HepG2 (cell line): Measurements from ENCODE around the gene IL11RA. TPM values are rescaled to one million over a fixed set of nuclear protein-coding genes. Genes with fewer than 3 reads are reported as not detected.

Experiments
- ADNP ChIP-seq: sonication (generic); formaldehyde crosslinking; IDR thresholded peaks from 2 replicates; pipeline ENCODE4 v1.4.0; 2020; ENCODE audit warnings: missing genetic modification reagents
- CBX2 ChIP-seq, 2 experiments: fragments of 200-600 bp in 1 of 2; sonication (generic); formaldehyde crosslinking in 1 of 2; IDR thresholded peaks; 2 replicates each; pipeline versions ENCODE4 v1.7.0 to v1.8.1; 2018 to 2022; ENCODE audit warnings: low read depth in 2 of 2, low read length in 1 of 2, mild to moderate bottlenecking in 1 of 2, missing genetic modification reagents in 1 of 2
- FOXK1 ChIP-seq: sonication (generic); formaldehyde crosslinking; IDR thresholded peaks from 2 replicates; pipeline ENCODE4 v1.4.0; 2020; ENCODE audit warnings: low read depth, missing genetic modification reagents, borderline replicate concordance
- HBP1 ChIP-seq: IDR thresholded peaks from 2 replicates; pipeline ENCODE4 v1.6.1; 2016; ENCODE audit warnings: low read depth, control low read depth
- HNF4A ChIP-seq: sonication (generic); formaldehyde crosslinking; IDR thresholded peaks from 2 replicates; pipeline ENCODE4 v1.4.0; 2020; ENCODE audit warnings: missing genetic modification reagents
- HNRNPUL1 ChIP-seq: fragments of 200-400 bp; formaldehyde crosslinking; IDR thresholded peaks from 2 replicates; pipeline ENCODE4 v1.6.1; 2017; ENCODE audit warnings: low read depth, mild to moderate bottlenecking, low read length, moderate library complexity
- KLF6 ChIP-seq: IDR thresholded peaks from 2 replicates; pipeline ENCODE4 v1.8.0; 2016; ENCODE audit warnings: missing biosample characterization, missing genetic modification reagents
- MLXIP ChIP-seq: sonication (generic); formaldehyde crosslinking; IDR thresholded peaks from 2 replicates; pipeline ENCODE4 v1.9.0; 2021; ENCODE audit warnings: missing genetic modification reagents, borderline replicate concordance
- MNT ChIP-seq: fragments of 450-650 bp; IDR thresholded peaks from 2 replicates; pipeline ENCODE4 v1.6.1; 2016
- RXRA ChIP-seq: sonication (generic); formaldehyde crosslinking; IDR thresholded peaks from 2 replicates; pipeline ENCODE4 v1.5.1; 2020; ENCODE audit warnings: missing genetic modification reagents
- SMARCC2 ChIP-seq: fragments of 450-650 bp; IDR thresholded peaks from 2 replicates; pipeline ENCODE4 v1.6.1; 2017; ENCODE audit warnings: antibody characterized with exemption, mild to moderate bottlenecking
- SRF ChIP-seq: IDR thresholded peaks from 2 replicates; pipeline ENCODE4 v1.6.1; 2011; ENCODE audit warnings: mild to moderate bottlenecking, low read depth, low read length, moderate library complexity
- THRA ChIP-seq: sonication (generic); formaldehyde crosslinking; IDR thresholded peaks from 2 replicates; pipeline ENCODE4 v1.4.0; 2020; ENCODE audit warnings: missing genetic modification reagents, borderline replicate concordance
- ZBTB14 ChIP-seq: sonication (generic); formaldehyde crosslinking; IDR thresholded peaks from 2 replicates; pipeline ENCODE4 v1.4.0; 2020; ENCODE audit warnings: missing genetic modification reagents
- ZNF276 ChIP-seq: sonication (generic); formaldehyde crosslinking; IDR thresholded peaks from 2 replicates; pipeline ENCODE4 v1.4.0; 2020; ENCODE audit warnings: mild to moderate bottlenecking, low read depth, missing genetic modification reagents
- ZNF546 ChIP-seq: sonication (generic); formaldehyde crosslinking; conservative IDR thresholded peaks from 2 replicates; pipeline ENCODE4 v1.8.1; 2023; ENCODE audit warnings: mild to moderate bottlenecking, missing genetic modification reagents
- ZNF749 ChIP-seq: sonication (generic); formaldehyde crosslinking; IDR thresholded peaks from 2 replicates; pipeline ENCODE4 v1.8.0; 2022; ENCODE audit warnings: mild to moderate bottlenecking, missing genetic modification reagents, moderate library complexity, borderline replicate concordance
- ZNF792 ChIP-seq: IDR thresholded peaks from 2 replicates; pipeline ENCODE4 v1.6.1; 2016
- polyA plus RNA-seq, 8 experiments: library from polyadenylated mRNA; depleted of rRNA in 3 of 8; stranded (reverse) in 7 of 8; unstranded in 1 of 8; fragments of >200 nt; fragmentation: Illumina TruSeq in 4 of 8; extraction: Trizol in 4 of 8; gene quantifications; 2 replicates each; pipeline versions ENCODE4 v1.2.1 to v1.2.3, GENCODE V29; 2011 to 2016; ENCODE audit warnings: low read depth in 4 of 8, missing spikeins in 1 of 8, mixed read lengths in 1 of 8; ENCODE audit not compliant: insufficient read depth in 1 of 8
- total RNA-seq, 5 experiments: library from RNA; depleted of rRNA; stranded (reverse); fragments of >200 nt; fragmentation: Illumina TruSeq; extraction: Trizol; gene quantifications; 2 replicates each; pipeline ENCODE4 v1.2.3, GENCODE V29; 2016; ENCODE audit warnings: low read depth in 1 of 5

Gene IL11RA
- total and polyA plus RNA-seq, 2 of the 13 experiments (the other 11 are each of a cell fraction or from before 2014, with no cell fraction given), result 2.0 to 4.2 TPM

GRCh38 chr9:34646211-34647083, 5.5 kb upstream of the IL11RA start, which contains the start of gene GALT (continued):
- peak; percentile 67 for TF ChIP-seq ZNF792 (CRISPR knock-in tag)
- TF ChIP-seq SRF, result no peak
- peak; percentile 77; the same call in 1 of the 2 replicates for TF ChIP-seq KLF6 (CRISPR knock-in tag)
- TF ChIP-seq SMARCC2, result no peak
- no peak for TF ChIP-seq MLXIP (CRISPR knock-in tag)
- no peak; the same call in 1 of the 2 replicates for TF ChIP-seq ADNP (CRISPR knock-in tag)
- no peak for TF ChIP-seq ZBTB14 (CRISPR knock-in tag)
- TF ChIP-seq THRA (CRISPR knock-in tag), result peak; percentile 12
- TF ChIP-seq HNF4A (CRISPR knock-in tag), result peak; percentile 61
- TF ChIP-seq FOXK1, result peak; percentile 57; the same call in 1 of the 2 replicates
- TF ChIP-seq HNRNPUL1, result no peak
- TF ChIP-seq HBP1 (CRISPR knock-in tag), result peak; percentile 75; the same call in 1 of the 2 replicates
- TF ChIP-seq RXRA, result peak; percentile 77
- peak; percentile 85; the same call in 1 of the 2 replicates for TF ChIP-seq ZNF546 (CRISPR knock-in tag)
- no peak for TF ChIP-seq ZNF276 (CRISPR knock-in tag)
- no peak for TF ChIP-seq CBX2 (IDR thresholded peaks at IDR 0.05; ENCODE audit: low read depth, low read length)
- TF ChIP-seq CBX2 (CRISPR knock-in tag; IDR thresholded peaks at IDR 0.05; ENCODE audit: low read depth), result no peak
- TF ChIP-seq MNT, result peak; percentile 58
- no peak; the same call in 1 of the 2 replicates for TF ChIP-seq ZNF749 (CRISPR knock-in tag)
